ENCODE results near the gene CCDC14.
"Not testable (repeated sequence)": the region's sequence is repeated elsewhere in the genome, so short reads cannot be mapped to it uniquely, and the experiment has no call there.

The CCDC14 gene

DNA sequence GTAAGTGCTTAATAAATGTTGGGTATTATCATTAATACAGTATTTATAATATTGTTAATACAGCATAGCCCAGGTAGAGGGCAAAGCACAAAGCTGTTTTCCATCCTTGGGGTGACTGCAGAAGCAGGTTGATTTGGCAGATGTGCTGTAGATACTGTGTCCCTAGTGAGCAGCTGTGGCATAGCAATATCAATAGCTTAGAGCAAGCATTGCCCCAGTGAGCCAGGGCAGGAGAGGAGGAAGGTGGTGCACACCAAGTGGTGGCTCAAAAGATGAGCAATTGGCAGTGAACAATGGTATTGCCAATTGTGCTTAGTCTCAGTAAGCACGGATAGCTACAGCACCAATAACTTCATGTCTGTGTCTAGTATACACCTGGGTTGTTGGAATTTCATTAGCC, 5.8 kb upstream of the CCDC14 start:
- not testable (repeated sequence) for DNase-seq

DNA sequence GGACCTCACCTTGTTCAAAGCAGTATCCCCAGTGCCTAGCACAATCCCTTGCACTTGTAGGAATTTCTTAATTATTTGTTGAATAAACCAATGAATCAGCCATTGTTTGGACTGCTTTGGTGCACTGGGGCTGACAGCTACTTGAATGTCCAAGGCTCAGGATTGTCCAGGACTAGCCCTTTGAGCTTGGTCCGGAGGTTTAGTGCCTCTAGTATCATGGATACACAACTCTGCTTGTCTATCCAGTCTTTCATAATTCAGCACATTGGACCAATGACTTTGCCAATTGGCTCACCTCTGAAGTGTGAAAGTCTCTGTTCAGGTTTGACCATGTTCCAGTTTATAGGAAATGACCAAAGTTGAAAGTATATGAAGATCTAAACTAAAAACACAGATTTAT, 3.8 kb upstream of the CCDC14 start:
- DNase-seq, result not testable (repeated sequence)

DNA sequence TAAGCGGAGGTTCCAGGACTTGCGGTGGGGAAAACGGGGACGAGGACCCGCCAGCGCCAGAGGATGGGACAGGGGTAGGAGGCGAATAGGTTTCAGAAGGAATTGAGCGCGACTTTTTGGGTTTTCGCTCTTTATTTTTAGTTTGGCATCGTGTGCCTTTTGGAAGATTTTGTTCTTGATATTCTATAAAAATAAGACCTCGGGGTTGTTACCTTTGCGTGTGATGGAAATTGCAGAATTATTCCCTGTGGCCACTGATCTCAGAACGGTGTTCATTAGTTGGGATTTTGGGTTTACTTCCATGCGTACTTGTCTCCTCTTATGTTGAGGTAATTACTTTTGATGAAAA, 453 bp upstream of the CCDC14 start:
- DNase-seq, result no peak

DNA sequence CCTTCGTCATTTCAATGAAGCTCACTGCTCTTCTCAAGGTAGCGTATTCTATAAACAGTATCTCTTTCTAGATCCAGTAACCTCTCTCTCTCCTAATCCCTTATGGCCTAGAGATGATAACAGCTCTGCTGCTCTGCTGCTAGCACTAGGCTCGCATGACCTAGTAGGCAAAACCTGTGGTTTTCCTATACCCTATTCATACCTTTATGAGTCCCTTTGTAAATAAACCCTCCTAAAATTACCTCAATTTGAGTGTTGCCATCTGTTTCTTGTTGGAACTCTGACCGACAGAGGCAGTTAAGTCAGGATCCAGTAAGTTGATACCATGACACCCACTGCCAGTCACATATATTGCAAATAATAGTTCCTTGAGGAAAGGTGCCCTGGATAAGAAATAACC, 7.3 kb downstream of the CCDC14 start:
- DNase-seq, result no peak

DNA sequence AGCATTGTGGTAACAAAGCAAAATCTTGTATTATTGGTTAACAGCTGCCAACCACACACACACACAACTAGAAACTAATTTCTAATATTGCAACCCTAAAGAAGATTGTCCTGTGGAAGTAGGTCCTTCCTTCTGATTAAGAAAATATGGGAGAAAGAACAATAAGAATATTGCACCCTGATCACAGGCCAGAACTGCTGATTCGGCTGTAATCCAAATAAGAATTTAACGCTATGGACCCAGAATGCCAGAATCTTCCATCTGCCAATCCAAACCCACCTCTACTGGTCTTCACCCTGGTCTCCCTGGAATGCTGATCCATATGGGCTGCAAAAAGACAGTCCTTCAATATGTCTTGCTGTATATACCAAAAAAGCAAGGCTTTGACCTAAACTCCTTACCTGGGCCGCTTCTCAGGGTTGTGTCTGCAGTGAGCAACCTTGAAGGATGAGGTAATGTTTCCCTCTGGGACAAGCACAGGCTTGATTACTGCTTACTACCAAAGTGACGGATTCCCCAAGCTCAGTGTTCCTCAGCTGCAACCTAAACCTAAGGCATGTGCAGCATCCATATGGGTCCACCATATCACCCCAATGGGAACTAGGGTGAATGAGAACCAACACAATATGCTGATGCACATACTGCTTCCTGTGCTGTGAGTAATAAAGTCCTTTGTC, 8.0 kb downstream of the CCDC14 start:
- DNase-seq, result no peak

DNA sequence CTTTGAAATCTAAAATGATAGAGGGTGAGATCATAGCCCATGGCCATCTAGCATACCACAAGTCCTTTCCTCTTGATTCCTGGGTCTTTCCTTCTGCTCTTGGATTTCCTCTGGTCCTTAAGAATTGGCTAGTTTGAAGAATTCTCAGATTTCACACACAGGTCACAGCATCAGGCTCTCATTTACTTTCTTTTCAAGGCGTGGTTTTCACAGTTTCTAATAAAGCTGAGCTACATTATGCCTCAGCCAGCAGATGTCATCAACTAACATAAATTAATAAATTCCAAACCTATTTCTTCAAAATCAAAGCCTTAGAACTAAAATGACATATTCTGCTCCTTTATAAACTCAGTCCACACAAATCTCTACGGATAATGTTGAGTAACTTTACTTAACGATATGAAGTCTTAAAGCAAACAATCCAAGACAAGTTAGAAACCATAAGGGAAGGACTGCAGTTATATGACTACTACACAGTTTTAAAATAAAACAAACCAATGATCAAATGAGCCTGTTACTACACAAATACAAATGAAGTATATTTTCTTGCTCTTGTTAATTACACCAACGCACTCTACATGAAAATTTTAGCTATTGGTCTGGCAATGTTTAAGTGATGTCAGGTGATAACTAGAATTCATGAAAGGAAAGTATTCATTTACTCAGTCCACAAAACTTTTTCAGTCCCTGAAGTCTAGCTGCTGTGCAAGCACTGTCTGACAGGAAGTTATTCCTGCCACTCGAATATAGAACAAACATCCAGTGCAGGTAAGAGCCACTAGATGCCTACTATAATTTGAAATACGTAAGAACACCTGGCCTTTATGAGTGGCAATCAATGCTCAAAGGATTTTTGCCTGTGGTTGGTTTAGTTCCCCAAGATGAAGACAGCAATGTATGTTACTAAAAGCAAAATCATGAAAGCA, 9.2 kb downstream of the CCDC14 start:
- DNase-seq, result no peak

DNA sequence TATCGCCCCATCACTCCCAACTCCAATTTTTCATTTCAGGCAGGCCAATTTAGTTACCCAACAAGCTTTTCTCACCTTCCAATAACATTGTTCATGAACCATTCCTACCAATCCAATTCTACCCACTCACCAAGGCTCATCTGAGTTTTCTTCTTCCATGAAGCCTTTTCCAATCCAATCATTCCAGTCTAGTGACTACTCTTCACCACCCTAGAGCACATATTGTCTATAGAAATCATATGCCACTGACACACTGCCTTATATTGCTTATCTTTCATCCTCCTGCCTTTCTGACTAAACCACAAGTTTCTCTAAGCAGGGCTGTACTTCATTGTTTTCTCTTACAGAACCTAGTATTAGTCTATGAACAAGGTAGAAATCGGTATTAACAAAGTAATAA, 11.4 kb downstream of the CCDC14 start:
- no peak for DNase-seq

DNA sequence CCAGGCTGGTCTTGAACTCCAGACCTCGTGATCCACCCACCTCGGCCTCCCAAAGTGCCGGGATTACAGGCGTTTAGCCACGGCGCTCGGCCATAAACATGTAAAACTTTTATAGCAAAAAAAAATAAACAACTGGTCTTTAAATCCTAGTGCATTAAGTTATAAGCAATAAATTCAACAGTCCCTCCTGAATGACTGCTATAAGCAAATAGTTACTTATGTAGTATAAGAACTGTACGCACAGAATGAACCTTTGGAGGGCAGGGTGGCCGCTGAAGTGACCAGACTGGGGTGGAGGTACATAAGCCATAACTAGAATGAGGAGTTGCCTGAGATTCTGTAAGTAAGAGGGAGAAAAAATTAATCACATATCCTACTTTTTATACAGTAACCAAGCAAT, 12.6 kb downstream of the CCDC14 start:
- DNase-seq, result no peak

DNA sequence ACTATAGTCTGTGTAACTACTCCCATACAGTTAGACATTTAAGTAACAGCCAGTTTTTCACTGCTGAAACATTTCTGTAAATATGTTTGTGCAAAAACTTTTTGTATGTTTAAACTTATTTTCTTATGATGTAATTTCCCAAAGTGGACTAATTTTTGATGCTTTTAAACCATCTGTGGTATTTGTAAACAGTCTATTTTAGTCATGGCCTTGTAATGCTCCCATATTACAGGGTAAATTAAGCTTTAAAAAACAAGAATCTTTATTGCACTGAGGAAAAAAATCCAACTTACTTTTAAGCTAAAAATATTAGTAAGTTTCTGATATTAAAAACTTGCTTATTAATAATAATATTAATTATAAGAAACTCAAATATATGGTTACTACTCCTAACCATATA, 13.5 kb downstream of the CCDC14 start:
- no peak for DNase-seq

DNA sequence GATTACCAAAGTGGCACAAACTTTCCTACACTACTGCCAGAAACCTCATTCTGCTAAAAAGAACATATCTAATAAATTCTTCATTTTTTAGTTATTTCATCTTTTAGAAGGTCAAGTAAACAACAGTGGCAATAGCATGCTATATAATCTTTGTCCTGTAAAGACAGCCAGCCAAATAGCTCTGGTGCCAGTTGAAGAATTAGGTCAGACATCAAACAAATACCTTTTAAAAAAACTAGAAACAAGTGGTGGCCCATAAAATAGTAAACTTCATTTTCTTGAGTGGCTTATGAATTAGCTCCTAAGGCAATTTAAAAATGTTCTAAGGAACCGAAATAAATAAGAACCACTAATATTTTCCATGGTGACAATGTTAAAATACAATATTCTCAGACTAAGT, 19.5 kb downstream of the CCDC14 start:
- DNase-seq, result no peak

DNA sequence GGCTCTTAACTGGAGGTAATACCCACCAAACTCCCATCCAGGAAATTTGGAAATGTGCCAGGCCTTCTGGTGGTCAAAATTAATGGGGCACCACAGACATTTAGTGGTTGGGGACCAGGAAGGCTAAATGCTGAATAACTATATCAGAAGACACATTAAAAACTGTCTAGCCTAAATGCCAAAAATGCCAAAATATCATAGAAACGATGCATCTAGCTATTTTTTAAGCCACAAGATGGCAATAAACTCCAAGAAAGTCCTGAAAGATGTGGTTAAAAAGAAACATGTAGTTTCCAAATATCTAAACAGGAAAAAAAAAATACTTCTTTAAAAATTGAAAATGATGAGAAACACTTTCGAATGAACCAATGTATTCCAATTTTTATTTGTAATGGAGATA, 19.9 kb downstream of the CCDC14 start:
- no peak for DNase-seq

DNA sequence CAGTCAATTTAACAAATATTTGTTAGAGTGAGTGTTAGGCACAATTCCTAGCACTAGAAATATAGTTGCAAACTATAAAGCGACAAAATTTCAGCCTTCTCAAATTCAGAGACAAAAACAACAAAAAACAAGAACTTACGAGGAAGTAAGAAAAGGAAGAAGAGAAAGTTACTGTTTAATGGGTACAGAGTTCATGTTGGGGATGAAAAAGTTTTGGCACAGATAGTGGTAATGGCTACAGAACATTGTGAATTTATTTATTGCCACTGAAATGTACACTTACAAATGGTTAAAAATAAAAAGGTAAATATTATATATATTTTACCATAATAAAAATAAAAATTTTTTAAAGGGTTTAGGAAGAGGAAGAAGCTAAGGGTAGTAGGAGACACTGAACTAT, 21.3 kb downstream of the CCDC14 start:
- DNase-seq, result no peak

DNA sequence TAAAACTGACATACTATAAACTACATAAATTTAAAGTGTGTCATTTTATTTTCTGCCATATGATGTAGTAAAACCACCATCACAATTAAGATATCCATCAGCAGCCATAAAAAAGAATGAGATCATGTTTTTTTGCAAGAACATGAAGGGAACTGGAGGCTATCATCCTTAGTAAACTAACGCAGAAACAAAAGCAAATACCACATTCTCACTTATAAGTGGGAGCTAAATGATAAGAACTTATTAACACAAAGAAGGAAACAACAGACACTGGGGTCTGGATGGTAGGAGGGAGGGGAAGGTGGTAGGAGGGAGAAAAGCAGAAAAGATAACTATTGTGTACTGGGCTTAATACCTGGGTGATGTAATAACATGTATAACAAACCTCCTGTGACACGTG, 24.6 kb downstream of the CCDC14 start:
- no peak for DNase-seq

DNA sequence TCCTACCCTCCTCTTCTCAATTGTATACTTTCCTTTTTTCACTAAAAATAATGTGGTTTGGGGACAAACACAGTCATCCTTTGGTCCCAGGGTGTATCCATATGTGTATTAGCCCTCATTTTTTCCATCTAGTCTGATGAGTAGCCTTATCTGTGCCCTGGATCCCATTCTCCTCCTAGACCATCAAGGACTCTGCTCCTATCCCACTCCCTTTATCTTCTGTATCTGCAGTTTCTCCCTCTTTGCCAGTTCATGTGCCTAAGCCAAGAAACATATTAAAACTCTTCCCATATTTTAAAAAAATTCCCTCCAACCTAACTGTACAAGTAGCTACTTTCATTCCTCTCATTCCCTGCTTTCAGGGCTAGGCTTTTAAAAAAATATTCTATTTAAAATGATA, 25.2 kb downstream of the CCDC14 start:
- DNase-seq, result no peak

DNA sequence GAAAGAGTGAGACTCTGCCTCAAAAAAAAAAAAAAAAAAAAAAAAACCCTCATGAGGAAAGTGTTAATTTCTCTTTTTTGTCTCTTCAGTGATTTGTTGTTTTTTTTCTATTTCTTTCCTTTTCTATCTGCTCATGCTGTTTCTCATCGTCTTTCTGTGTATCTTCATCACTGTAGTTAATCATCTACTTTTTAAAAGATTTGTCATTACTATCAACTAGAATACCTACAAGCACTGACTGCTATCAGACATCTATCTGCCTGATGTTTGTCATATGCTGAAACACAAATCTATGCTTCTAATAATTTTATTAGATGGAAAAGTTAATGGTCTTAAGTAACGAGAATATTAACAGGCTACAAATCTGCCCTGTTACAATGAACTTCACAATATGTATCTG, 26.8 kb downstream of the CCDC14 start:
- DNase-seq, result no peak

DNA sequence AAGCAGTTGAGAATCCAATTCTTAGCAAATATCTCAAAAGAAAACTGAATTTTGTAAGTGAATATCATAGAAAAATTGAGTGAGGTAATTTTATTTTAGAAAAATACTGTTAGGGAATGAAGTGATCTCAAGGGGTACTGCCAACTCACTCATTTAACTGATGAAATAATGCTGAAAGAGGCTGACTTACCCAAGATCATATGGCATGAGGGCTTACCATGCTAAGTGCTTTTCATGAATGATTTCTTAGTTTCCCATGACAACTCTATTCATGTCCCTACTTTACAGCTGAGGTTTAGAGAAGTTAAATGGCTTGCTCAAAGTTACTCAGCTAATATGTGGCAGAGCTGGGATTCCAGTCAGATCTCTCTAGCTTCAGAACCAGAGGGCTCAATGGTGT, 30.6 kb downstream of the CCDC14 start:
- no peak for DNase-seq

DNA sequence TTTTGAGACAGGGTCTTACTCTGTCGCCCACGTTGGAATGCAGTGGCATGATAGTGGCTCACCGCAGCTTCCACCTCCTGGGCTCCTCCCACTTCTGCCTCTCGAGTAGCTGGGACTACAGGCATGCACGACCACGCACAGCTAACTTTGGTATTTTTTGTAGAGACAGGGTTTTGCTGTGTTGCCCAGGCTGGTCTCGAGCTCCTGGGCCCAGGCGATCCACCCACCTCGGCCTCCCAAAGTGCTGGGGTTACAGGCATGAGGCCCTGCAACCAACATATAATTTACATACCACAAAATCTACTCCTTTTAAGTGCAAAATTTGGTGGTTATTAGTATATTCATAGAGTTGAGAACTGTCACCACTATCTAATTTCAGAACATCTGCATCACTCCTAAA, 31.7 kb downstream of the CCDC14 start:
- no peak for DNase-seq

DNA sequence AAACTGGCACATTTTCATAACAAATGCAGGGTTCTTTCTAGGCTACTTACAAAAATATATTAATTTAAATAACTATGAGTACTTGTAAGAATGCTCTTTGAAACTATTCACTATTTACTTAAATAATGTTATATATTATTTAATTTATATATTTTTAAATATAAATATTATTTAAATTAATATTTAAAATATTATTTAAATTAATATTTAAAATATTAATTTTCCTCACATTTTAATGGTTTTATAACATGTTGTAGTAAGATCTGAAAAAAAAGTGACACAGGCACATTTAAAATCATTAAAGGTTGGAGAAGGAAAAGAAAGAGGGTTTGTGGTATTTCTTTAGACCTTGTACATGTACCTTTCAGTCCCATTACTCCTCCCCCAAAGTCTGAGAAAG, 34.6 kb downstream of the CCDC14 start:
- no peak for DNase-seq

DNA sequence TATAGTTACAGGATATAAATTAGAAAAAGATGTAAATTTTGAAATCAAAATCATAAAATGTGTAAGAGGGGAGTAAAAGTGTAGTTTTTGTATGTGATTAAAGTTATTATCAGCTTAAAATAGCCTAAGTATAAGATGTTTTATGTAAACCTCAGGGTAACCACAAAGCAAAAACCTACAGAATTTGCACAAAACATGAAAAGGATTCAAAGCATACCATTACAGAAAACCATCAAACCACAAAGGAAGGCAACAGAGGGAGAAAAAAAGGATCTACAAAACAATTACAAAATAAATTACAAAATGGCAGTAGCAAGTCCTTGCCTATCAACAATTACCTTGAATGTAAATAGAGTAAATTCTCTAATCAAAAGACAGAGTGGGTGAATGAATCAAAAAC, 40.2 kb downstream of the CCDC14 start:
- no peak for DNase-seq

DNA sequence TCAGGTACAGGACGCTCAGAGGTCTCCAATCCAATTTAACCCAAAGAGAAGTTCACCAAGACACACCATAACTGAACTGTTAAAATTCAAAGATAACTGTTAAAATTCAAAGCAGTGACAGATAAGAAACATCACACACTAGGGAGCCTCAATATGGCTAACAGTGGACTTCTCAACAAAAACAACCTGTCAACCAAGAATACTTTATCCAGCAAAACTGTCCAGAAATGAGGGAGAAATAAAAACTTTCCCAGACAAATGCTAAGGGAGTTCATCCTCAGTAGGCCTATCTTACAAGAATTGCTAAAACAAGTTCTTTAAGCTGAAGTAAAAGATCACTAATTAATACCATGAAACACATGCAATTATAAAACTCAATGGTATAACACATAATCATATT, 40.6 kb downstream of the CCDC14 start:
- DNase-seq, result no peak

DNA sequence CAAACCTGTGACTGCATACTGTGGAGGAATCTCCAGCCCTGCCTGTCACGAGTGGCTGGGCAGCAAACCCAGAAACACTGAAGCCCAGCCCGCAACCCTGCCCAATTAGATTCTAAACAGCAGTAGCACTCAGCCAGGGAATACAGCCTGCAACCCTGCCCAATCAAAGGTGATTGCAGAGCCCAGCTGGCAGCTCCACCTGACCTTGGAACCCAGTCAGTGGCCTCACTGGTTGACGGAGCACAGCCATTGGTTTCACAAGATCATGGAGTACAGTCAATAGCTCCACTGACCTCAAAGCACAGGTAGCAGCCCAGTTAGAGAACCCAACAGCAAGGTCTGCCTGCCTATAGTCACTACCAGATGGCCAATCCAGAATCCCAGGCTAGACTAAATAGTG, 41.7 kb downstream of the CCDC14 start:
- DNase-seq, result no peak

DNA sequence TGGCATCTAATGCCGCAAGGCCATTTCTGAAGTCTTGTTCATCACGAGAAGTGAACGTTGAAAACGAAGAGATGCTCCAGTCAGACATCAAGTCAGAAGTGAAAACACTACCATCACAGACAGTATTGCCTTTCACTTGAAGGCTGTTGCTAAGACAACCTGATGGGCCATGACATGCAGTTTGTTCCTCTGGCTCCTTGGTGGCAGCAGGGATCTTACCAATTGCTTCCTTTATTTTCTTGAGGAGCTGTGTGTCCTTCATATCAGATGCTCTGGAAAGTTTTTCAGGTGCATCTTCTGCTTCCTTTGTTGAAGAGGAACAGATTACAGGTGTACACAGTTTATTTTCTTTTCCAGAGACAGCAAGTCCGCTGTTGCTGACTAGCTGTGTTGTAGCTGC, 46.2 kb downstream of the CCDC14 start:
- no peak for DNase-seq

DNA sequence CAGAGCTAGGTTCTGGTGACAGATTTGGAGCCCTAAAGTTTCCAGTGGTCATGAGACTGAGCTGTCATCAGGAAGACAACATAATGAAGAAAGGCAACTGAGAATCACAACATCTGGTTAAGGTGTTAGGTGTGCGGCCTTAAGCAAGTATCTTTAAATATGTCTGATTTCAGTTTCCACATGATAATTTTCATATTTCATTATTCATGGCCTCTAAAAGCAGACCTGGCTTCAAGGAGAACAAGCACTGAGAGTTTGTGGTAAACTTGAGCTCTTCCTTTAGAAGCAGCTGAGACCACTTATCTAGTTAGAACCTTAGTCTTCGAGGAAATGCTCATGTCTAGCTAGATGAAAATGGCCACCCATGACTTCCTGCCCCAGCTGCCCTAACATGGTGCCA, 51.2 kb downstream of the CCDC14 start:
- DNase-seq, result no peak

DNA sequence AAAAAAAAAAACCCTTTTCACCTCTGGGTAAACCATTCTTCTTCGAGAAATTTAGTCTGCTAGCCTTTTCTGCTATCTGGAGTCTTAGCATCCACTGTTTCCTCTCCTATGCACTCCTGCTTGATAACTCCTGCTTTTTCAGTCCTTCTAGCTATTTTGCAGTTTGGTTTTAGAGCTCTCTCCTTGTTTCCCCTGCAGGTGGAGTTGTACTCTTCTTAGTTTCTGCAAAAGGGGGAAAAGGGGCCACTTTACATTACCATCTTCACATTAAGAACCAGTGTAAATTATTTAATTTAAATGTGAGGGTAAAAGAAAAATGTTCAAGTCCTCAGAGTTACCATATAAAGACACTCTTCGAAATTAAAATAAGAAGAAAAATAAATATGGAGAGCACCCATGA, 53.3 kb downstream of the CCDC14 start:
- DNase-seq, result no peak

Measured in suppressor macrophage (primary cell).